Brain microvascular endothelial cell (primary cell): ENCODE results near the gene RAVER2.

Experiments used
- DNase-seq: peaks from one replicate; pipeline ENCODE4 v3.0.0-alpha.2; 2020
- H3K27ac ChIP-seq: fragments of 250-450 bp; sonication (Bioruptor Pico); 2 replicates; pipeline ENCODE4 v1.5.1; 2020; ENCODE audit warnings: mild to moderate bottlenecking, moderate library complexity
- H3K27me3 ChIP-seq: fragments of 250-450 bp; sonication (Bioruptor Pico); replicated peaks from 2 replicates; pipeline ENCODE4 v1.5.1; 2020; ENCODE audit warnings: mild to moderate bottlenecking
- H3K36me3 ChIP-seq: fragments of 250-450 bp; sonication (Bioruptor Pico); replicated peaks from 2 replicates; pipeline ENCODE4 v1.5.1; 2020; ENCODE audit warnings: mild to moderate bottlenecking
- H3K4me3 ChIP-seq: 2 replicates; pipeline ENCODE4 v1.5.1; 2011; ENCODE audit warnings: low read depth, mild to moderate bottlenecking, control low read depth, low read length, moderate library complexity
- CTCF ChIP-seq: IDR thresholded peaks from 2 replicates; pipeline ENCODE4 v1.5.1; 2011; ENCODE audit warnings: low read depth, mild to moderate bottlenecking, moderate library complexity, low read length, control low read depth, inconsistent platforms; ENCODE audit errors: missing control alignments
- in situ Hi-C: cut with HindIII; loops from 2 replicates; pipeline ENCODE4 v1.10.0; 2017; ENCODE audit warnings: low sequenced_read_pairs, low pct_ligation_motif_present

Gene RAVER2

GRCh38 chr1:64750875-64751274, 6.0 kb downstream of the RAVER2 start:
- Histone ChIP-seq H3K27ac (no peak overlapping the region), H3K4me3 (no peak overlapping the region), H3K27me3 (no peaks in the 10 kb centered on the region), H3K36me3 (no peaks in the 10 kb centered on the region)
- no peak for DNase-seq
- in situ Hi-C loops = no loop called here
- no peak for TF ChIP-seq CTCF

DNA sequence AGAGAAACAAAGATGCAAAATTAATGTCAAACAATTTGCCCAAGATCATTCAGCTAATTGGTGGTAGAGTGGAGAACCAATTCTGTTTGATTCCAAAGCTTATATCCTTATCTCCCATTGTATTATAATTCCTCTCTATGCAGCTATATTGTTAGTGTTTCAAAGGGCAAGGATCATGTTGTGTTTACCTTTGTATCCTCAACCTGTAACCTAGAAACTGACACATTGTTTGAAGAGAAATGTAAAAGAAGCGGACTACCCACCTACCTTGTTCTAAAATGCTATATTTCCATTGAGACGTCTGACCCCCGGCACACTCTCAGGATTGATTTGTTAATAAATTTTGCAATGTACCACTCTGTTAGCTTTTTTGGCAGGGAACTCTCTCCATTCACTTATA, 9.3 kb downstream of the RAVER2 start:
- Histone ChIP-seq H3K27ac (no peak overlapping the region), H3K4me3 (no peak overlapping the region), H3K36me3 (no peaks in the 10 kb centered on the region), H3K27me3 (no peaks in the 10 kb centered on the region)
- no peak for DNase-seq
- TF ChIP-seq CTCF = no peak
- in situ Hi-C loops = no loop called here

- DNase-seq = no peak
- H3K27me3 ChIP-seq = no peaks in the 10 kb centered on the region
- in situ Hi-C loops = no loop called here
- no peak overlapping the region for H3K4me3 ChIP-seq
- TF ChIP-seq CTCF = no peak
- H3K27ac ChIP-seq = no peak overlapping the region
- no peaks in the 10 kb centered on the region for H3K36me3 ChIP-seq
Observed at GRCh38 chr1:64755361-64755760, 10.5 kb downstream of the RAVER2 start.

- DNase-seq = no peak
- Histone ChIP-seq H3K27me3 (no peaks in the 10 kb centered on the region), H3K27ac (no peak overlapping the region), H3K4me3 (no peak overlapping the region), H3K36me3 (no peaks in the 10 kb centered on the region)
- no peak for TF ChIP-seq CTCF
- in situ Hi-C loops = no loop called here
Observed at GRCh38 chr1:64756770-64757169, 11.9 kb downstream of the RAVER2 start.

DNA sequence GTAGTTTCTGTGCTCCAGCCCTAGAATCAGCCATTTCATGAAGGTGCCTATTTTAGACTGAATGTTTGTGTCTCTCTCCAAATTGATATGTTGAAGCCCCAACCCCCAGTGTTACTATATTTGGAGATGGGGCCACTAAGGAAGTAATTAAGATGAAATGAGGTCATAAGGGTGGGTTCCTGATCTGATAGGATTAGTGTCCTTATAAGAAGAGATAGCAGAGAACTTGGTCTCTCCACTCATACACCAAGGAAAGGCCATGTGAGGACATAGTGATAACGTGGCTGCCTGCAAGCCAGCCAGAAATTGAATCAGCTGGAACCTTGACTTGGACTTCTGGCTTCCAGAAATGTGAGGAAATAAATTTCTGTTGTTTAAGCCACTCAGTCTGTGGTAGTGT, 12.3 kb downstream of the RAVER2 start:
- no peak overlapping the region for H3K27ac ChIP-seq
- H3K4me3 ChIP-seq = no peak overlapping the region
- no peaks in the 10 kb centered on the region for H3K36me3 ChIP-seq
- TF ChIP-seq CTCF = no peak
- no peak for DNase-seq
- no peaks in the 10 kb centered on the region for H3K27me3 ChIP-seq
- in situ Hi-C loops = no loop called here

- in situ Hi-C loops = no loop called here
- H3K4me3 ChIP-seq = no peak overlapping the region
- H3K36me3 ChIP-seq = no peaks in the 10 kb centered on the region
- TF ChIP-seq CTCF = no peak
- no peaks in the 10 kb centered on the region for H3K27me3 ChIP-seq
- no peak for DNase-seq
- no peak overlapping the region for H3K27ac ChIP-seq
Observed at GRCh38 chr1:64758233-64758632, 13.4 kb downstream of the RAVER2 start.
